IMR-90 (cell line): ENCODE data around the gene TCF12.

Experiments used
- MAZ ChIP-seq: IDR thresholded peaks from 2 replicates; pipeline ENCODE4 v1.6.1; 2012; ENCODE audit warnings: low read depth, mild to moderate bottlenecking, low read length, improper control_type of control experiment, moderate library complexity, borderline replicate concordance
- NFE2L2 ChIP-seq: fragments of 150-350 bp; IDR thresholded peaks from 2 replicates; pipeline ENCODE4 v1.6.1; 2016; ENCODE audit warnings: low read depth, mild to moderate bottlenecking, low read length
- POLR2A ChIP-seq: IDR thresholded peaks from 2 replicates; pipeline ENCODE4 v1.6.1; 2012; ENCODE audit warnings: mild to moderate bottlenecking, low read depth, low read length
- RCOR1 ChIP-seq: IDR thresholded peaks from 2 replicates; pipeline ENCODE4 v1.6.1; 2012; ENCODE audit warnings: mild to moderate bottlenecking, low read length, improper control_type of control experiment; ENCODE audit not compliant: insufficient replicate concordance
- RFX5 ChIP-seq: IDR thresholded peaks from 2 replicates; pipeline ENCODE4 v1.8.0; 2012; ENCODE audit warnings: low read depth, mild to moderate bottlenecking, low read length, moderate library complexity
- TF ChIP-seq, protein P1 (sequence below): conservative IDR thresholded peaks from 2 replicates; pipeline ENCODE4 v1.5.1; 2012; ENCODE audit warnings: mild to moderate bottlenecking, low read depth, low read length, improper control_type of control experiment

DNA sequence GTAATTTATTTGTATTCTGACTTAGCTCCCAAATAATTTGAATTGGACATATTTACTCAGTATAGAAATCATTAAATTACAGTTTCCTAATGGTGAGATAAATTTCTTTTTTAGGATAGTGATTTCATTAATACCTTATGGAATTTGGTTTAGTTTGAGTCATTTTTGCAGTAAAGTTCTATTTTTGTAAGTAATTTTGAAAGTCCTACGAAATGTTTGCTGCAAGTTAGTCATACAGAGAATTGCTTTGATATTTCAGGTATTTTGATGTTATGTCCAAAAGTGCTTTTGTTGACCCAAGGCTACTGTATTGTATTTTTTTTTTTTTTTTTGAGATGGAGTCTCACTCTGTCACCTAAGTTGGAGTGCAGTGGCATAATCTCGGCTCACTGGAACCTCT lies 41.7 kb downstream of the TCF12 start:
- TF ChIP-seq, protein P1, sequence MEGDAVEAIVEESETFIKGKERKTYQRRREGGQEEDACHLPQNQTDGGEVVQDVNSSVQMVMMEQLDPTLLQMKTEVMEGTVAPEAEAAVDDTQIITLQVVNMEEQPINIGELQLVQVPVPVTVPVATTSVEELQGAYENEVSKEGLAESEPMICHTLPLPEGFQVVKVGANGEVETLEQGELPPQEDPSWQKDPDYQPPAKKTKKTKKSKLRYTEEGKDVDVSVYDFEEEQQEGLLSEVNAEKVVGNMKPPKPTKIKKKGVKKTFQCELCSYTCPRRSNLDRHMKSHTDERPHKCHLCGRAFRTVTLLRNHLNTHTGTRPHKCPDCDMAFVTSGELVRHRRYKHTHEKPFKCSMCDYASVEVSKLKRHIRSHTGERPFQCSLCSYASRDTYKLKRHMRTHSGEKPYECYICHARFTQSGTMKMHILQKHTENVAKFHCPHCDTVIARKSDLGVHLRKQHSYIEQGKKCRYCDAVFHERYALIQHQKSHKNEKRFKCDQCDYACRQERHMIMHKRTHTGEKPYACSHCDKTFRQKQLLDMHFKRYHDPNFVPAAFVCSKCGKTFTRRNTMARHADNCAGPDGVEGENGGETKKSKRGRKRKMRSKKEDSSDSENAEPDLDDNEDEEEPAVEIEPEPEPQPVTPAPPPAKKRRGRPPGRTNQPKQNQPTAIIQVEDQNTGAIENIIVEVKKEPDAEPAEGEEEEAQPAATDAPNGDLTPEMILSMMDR: no peak
- TF ChIP-seq NFE2L2 (no peak), RCOR1 (no peak), POLR2A (no peak), MAZ (no peak), RFX5 (no peak)
